ENCODE data around the gene CAND1.
"Not testable (repeated sequence)": the region's sequence is repeated elsewhere in the genome, so short reads cannot be mapped to it uniquely, and the experiment has no call there.

CAND1 gene

GRCh38 chr12:67319936-67320335 lies 50.8 kb downstream of the CAND1 start:
- no peak overlapping the region for H3K27ac ChIP-seq (ENCODE audit: low read depth, low read length)

GRCh38 chr12:67320614-67321295 lies 51.6 kb downstream of the CAND1 start:
- Histone ChIP-seq H3K27me3 (ENCODE audit: control insufficient read depth in 1 of 2, insufficient read depth in 2 of 2, low read length in 2 of 2) (no peaks in the 10 kb centered on the region), H3K9ac (ENCODE audit: low read length) (no peak overlapping the region), H3K4me3 (ENCODE audit: low read depth in 1 of 2, low read length in 2 of 2) (no peak overlapping the region), H3K9me3 (ENCODE audit: low read length) (no peaks in the 10 kb centered on the region), H3K27ac (ENCODE audit: low read depth, low read length) (no peak overlapping the region), H3K4me1 (ENCODE audit: insufficient read depth, low read length) (no peaks in the 10 kb centered on the region), H3K36me3 (ENCODE audit: insufficient read depth, low read length) (peaks cover 9% of the 10 kb centered on the region)

More at GRCh38 chr12:67319936-67320335, 50.8 kb downstream of the CAND1 start:
- Histone ChIP-seq H3K36me3 (ENCODE audit: insufficient read depth, low read length) (peaks cover 11% of the 10 kb centered on the region), H3K4me3 (ENCODE audit: low read depth in 1 of 2, low read length in 2 of 2) (no peak overlapping the region), H3K9me3 (ENCODE audit: low read length) (no peaks in the 10 kb centered on the region), H3K4me1 (ENCODE audit: insufficient read depth, low read length) (no peaks in the 10 kb centered on the region), H3K9ac (ENCODE audit: low read length) (no peak overlapping the region), H3K27me3 (ENCODE audit: control insufficient read depth in 1 of 2, insufficient read depth in 2 of 2, low read length in 2 of 2) (no peaks in the 10 kb centered on the region)

DNA sequence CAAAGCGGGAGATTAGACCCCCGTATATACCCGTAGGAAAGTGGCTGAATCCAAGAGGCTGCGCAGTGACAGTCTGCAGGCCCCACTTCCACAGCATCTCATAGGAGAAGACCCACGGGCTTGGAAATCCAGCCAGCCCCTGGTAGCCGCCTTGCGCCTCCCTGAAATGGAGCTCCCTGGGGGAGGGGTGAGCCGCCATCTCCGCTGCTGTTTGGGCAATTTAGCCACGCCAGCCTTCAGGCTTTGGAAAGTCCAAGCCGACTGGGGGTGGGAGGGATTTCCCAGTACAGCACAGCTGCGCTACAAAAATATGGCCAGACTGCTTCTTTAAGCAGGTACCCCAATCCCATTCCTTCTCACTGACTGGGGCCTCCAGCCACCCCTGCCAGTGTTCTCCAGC lies 53.4 kb downstream of the CAND1 start:
- Histone ChIP-seq H3K4me1 (ENCODE audit: insufficient read depth, low read length) (no peaks in the 10 kb centered on the region), H3K36me3 (ENCODE audit: insufficient read depth, low read length) (peaks cover 9% of the 10 kb centered on the region), H3K9me3 (ENCODE audit: low read length) (no peaks in the 10 kb centered on the region), H3K4me3 (ENCODE audit: low read depth in 1 of 2, low read length in 2 of 2) (no peak overlapping the region), H3K9ac (ENCODE audit: low read length) (no peak overlapping the region), H3K27ac (ENCODE audit: low read depth, low read length) (no peak overlapping the region), H3K27me3 (ENCODE audit: control insufficient read depth in 1 of 2, insufficient read depth in 2 of 2, low read length in 2 of 2) (no peaks in the 10 kb centered on the region)

DNA sequence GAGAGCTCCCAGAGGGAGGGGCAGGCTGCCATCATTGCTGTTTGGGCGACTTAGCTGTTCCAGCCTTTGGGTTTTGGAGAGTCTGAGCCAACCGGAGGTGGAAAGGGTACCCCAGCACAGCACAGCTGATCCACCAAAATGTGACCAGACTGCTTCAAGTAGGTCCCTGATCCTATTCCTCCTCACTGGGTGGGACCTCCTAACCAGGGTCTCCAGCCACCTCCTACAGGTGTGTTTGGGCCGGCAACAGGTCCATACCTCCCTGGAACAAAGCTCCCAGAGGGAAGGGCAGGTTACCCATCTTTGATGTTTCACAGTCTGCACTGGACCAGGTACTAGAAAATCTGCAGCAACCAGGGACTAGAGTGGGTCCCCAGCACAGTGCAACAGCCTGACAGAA lies 53.8 kb downstream of the CAND1 start:
- Histone ChIP-seq H3K4me1 (ENCODE audit: insufficient read depth, low read length) (no peaks in the 10 kb centered on the region), H3K27ac (ENCODE audit: low read depth, low read length) (no peak overlapping the region), H3K9me3 (ENCODE audit: low read length) (no peaks in the 10 kb centered on the region), H3K36me3 (ENCODE audit: insufficient read depth, low read length) (peaks cover 9% of the 10 kb centered on the region), H3K9ac (ENCODE audit: low read length) (no peak overlapping the region), H3K4me3 (ENCODE audit: low read depth in 1 of 2, low read length in 2 of 2) (no peak overlapping the region), H3K27me3 (ENCODE audit: control insufficient read depth in 1 of 2, insufficient read depth in 2 of 2, low read length in 2 of 2) (no peaks in the 10 kb centered on the region)

DNA sequence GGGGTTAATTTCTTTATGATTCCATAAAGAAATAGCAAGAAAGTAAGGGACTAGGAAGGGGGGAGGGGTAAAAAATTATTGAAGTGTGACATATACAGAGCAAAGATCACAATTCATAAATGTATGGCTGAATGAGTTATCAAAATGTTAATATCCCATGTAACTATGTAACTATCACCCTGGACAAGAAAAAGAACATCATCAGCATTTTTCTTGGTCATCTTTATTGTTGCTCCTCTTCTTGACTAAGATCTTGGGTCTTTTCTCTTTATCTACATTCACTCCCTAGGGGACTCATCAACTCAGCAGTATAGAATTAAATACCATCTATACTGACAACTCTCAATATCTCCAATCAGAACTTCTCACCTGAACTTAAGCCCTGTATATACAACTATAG lies 57.5 kb downstream of the CAND1 start:
- no peak overlapping the region for H3K27ac ChIP-seq (ENCODE audit: low read depth, low read length)
- no peaks in the 10 kb centered on the region for H3K9me3 ChIP-seq (ENCODE audit: low read length)
- no peaks in the 10 kb centered on the region for H3K27me3 ChIP-seq (ENCODE audit: control insufficient read depth in 1 of 2, insufficient read depth in 2 of 2, low read length in 2 of 2)
- H3K9ac ChIP-seq (ENCODE audit: low read length) = no peak overlapping the region
- no peak overlapping the region for H3K4me3 ChIP-seq (ENCODE audit: low read depth in 1 of 2, low read length in 2 of 2)
- H3K36me3 ChIP-seq (ENCODE audit: insufficient read depth, low read length) = no peaks in the 10 kb centered on the region
- H3K4me1 ChIP-seq (ENCODE audit: insufficient read depth, low read length) = no peaks in the 10 kb centered on the region

GRCh38 chr12:67327466-67327865 lies 58.3 kb downstream of the CAND1 start:
- Histone ChIP-seq H3K36me3 (ENCODE audit: insufficient read depth, low read length) (no peaks in the 10 kb centered on the region), H3K4me3 (ENCODE audit: low read depth in 1 of 2, low read length in 2 of 2) (no peak overlapping the region), H3K9me3 (ENCODE audit: low read length) (no peaks in the 10 kb centered on the region), H3K4me1 (ENCODE audit: insufficient read depth, low read length) (no peaks in the 10 kb centered on the region), H3K27ac (ENCODE audit: low read depth, low read length) (no peak overlapping the region), H3K9ac (ENCODE audit: low read length) (no peak overlapping the region), H3K27me3 (ENCODE audit: control insufficient read depth in 1 of 2, insufficient read depth in 2 of 2, low read length in 2 of 2) (no peaks in the 10 kb centered on the region)

- H3K4me3 ChIP-seq (ENCODE audit: low read depth in 1 of 2, low read length in 2 of 2) = no peak overlapping the region
- H3K9me3 ChIP-seq (ENCODE audit: low read length) = no peaks in the 10 kb centered on the region
- no peaks in the 10 kb centered on the region for H3K4me1 ChIP-seq (ENCODE audit: insufficient read depth, low read length)
- H3K27me3 ChIP-seq (ENCODE audit: control insufficient read depth in 1 of 2, insufficient read depth in 2 of 2, low read length in 2 of 2) = no peaks in the 10 kb centered on the region
- no peak overlapping the region for H3K9ac ChIP-seq (ENCODE audit: low read length)
- no peaks in the 10 kb centered on the region for H3K36me3 ChIP-seq (ENCODE audit: insufficient read depth, low read length)
- no peak overlapping the region for H3K27ac ChIP-seq (ENCODE audit: low read depth, low read length)
These were observed 62.0 kb downstream of the CAND1 start for GRCh38 chr12:67331123-67331522.

- H3K27me3 ChIP-seq (ENCODE audit: control insufficient read depth in 1 of 2, insufficient read depth in 2 of 2, low read length in 2 of 2) = no peaks in the 10 kb centered on the region
- no peaks in the 10 kb centered on the region for H3K9me3 ChIP-seq (ENCODE audit: low read length)
- H3K4me1 ChIP-seq (ENCODE audit: insufficient read depth, low read length) = no peaks in the 10 kb centered on the region
- H3K36me3 ChIP-seq (ENCODE audit: insufficient read depth, low read length) = no peaks in the 10 kb centered on the region
- no peak overlapping the region for H3K4me3 ChIP-seq (ENCODE audit: low read depth in 1 of 2, low read length in 2 of 2)
- H3K27ac ChIP-seq (ENCODE audit: low read depth, low read length) = no peak overlapping the region
- no peak overlapping the region for H3K9ac ChIP-seq (ENCODE audit: low read length)
These were observed 62.7 kb downstream of the CAND1 start for GRCh38 chr12:67331828-67332227.

DNA sequence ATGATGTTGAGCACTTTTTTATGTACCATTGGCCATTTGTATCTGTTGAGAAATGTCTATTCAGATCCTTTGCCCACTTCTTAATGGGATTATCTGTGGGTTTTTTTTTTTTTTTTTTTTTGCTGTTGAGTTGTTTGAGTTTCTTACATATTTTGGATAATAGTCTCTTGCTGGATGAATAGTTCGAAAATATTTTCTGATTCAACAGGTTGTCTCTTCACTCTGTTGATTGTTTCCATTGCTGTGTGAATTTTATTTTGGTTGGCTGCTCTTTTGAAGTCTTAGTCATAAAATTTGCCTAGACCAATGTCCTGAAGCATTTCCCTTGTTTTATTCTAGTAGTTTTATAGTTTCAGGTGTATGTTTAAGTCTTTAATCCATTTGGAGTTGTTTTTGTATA lies 64.5 kb downstream of the CAND1 start:
- Histone ChIP-seq H3K4me1 (ENCODE audit: insufficient read depth, low read length) (no peaks in the 10 kb centered on the region), H3K27me3 (ENCODE audit: control insufficient read depth in 1 of 2, insufficient read depth in 2 of 2, low read length in 2 of 2) (no peaks in the 10 kb centered on the region), H3K36me3 (ENCODE audit: insufficient read depth, low read length) (no peaks in the 10 kb centered on the region), H3K27ac (ENCODE audit: low read depth, low read length) (no peak overlapping the region), H3K9me3 (ENCODE audit: low read length) (peaks cover 3% of the 10 kb centered on the region), H3K4me3 (ENCODE audit: low read depth in 1 of 2, low read length in 2 of 2) (no peak overlapping the region), H3K9ac (ENCODE audit: low read length) (no peak overlapping the region)

DNA sequence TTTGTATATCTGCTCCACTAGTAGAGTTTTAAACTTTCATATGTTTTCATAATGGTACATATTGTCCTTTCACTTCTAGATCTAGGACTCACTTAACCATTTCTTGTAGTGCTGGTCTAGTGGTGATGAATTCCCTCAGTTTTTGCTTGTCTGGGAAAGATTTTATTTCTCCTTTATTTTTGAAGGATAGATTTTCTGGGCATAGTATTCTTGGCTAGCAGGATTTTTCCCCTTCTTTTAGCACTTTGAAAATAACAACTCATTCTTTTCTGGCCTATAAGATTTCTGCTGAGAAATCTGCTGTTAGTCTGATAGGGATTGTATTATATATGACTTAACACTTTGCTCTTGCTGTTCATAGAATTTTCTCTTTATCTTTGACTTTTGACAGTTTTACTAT lies 69.3 kb downstream of the CAND1 start:
- Histone ChIP-seq H3K4me3 (ENCODE audit: low read depth in 1 of 2, low read length in 2 of 2) (no peak overlapping the region), H3K36me3 (ENCODE audit: insufficient read depth, low read length) (no peaks in the 10 kb centered on the region), H3K4me1 (ENCODE audit: insufficient read depth, low read length) (no peaks in the 10 kb centered on the region), H3K27me3 (ENCODE audit: control insufficient read depth in 1 of 2, insufficient read depth in 2 of 2, low read length in 2 of 2) (no peaks in the 10 kb centered on the region), H3K27ac (ENCODE audit: low read depth, low read length) (no peak overlapping the region), H3K9me3 (ENCODE audit: low read length) (peaks cover 3% of the 10 kb centered on the region), H3K9ac (ENCODE audit: low read length) (no peak overlapping the region)

- Histone ChIP-seq H3K4me3 (ENCODE audit: low read depth in 1 of 2, low read length in 2 of 2) (no peak overlapping the region), H3K36me3 (ENCODE audit: insufficient read depth, low read length) (no peaks in the 10 kb centered on the region), H3K27me3 (ENCODE audit: control insufficient read depth in 1 of 2, insufficient read depth in 2 of 2, low read length in 2 of 2) (no peaks in the 10 kb centered on the region)
These were observed 70.4 kb downstream of the CAND1 start for GRCh38 chr12:67339530-67339929.

GRCh38 chr12:67341086-67341485 lies 71.9 kb downstream of the CAND1 start:
- not testable (repeated sequence) for H3K27ac ChIP-seq (ENCODE audit: low read depth, low read length); H3K4me1 ChIP-seq (ENCODE audit: insufficient read depth, low read length); H3K27me3 ChIP-seq (ENCODE audit: control insufficient read depth in 1 of 2, insufficient read depth in 2 of 2, low read length in 2 of 2); H3K9ac ChIP-seq (ENCODE audit: low read length); H3K9me3 ChIP-seq (ENCODE audit: low read length); H3K4me3 ChIP-seq (ENCODE audit: low read depth in 1 of 2, low read length in 2 of 2); H3K36me3 ChIP-seq (ENCODE audit: insufficient read depth, low read length)

More at GRCh38 chr12:67339530-67339929, 70.4 kb downstream of the CAND1 start:
- H3K27ac ChIP-seq (ENCODE audit: low read depth, low read length) = no peak overlapping the region
- peaks cover 3% of the 10 kb centered on the region for H3K9me3 ChIP-seq (ENCODE audit: low read length)
- H3K9ac ChIP-seq (ENCODE audit: low read length) = no peak overlapping the region
- no peaks in the 10 kb centered on the region for H3K4me1 ChIP-seq (ENCODE audit: insufficient read depth, low read length)
